PC-9 (cell line): ENCODE results near the gene RXRA.

Experiments used
- EZH2 ChIP-seq: fragments of 200-600 bp; sonication (generic); IDR thresholded peaks from 2 replicates; pipeline ENCODE4 v1.8.0; 2017; ENCODE audit warnings: antibody characterized with exemption, low read depth
- TF ChIP-seq, protein P1 (sequence below): fragments of 200-600 bp; sonication (generic); conservative IDR thresholded peaks from 2 replicates; pipeline ENCODE4 v1.6.1; 2017; ENCODE audit warnings: mixed run types, antibody characterized with exemption, mild to moderate bottlenecking, moderate library complexity

DNA sequence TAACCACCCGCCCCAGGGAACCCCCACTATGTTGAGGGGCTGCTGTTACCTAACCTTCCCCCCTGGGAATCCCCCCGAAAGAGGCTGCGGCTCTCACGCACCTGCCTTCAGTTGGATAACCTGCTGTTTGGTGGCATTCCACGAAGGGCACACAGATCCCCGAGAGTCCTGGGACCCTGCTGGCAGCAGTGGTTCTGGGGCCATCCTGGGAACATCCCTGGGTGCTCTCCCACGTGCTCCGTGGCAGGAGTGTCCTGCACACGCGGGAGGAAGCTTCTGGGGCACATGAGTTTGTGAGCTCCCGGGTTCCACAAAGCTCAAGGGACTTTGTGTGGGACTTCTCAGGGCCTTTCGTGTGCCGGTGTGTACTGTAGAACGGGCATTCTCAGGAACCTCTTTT lies 102.3 kb downstream of the RXRA start:
- TF ChIP-seq, protein P1, sequence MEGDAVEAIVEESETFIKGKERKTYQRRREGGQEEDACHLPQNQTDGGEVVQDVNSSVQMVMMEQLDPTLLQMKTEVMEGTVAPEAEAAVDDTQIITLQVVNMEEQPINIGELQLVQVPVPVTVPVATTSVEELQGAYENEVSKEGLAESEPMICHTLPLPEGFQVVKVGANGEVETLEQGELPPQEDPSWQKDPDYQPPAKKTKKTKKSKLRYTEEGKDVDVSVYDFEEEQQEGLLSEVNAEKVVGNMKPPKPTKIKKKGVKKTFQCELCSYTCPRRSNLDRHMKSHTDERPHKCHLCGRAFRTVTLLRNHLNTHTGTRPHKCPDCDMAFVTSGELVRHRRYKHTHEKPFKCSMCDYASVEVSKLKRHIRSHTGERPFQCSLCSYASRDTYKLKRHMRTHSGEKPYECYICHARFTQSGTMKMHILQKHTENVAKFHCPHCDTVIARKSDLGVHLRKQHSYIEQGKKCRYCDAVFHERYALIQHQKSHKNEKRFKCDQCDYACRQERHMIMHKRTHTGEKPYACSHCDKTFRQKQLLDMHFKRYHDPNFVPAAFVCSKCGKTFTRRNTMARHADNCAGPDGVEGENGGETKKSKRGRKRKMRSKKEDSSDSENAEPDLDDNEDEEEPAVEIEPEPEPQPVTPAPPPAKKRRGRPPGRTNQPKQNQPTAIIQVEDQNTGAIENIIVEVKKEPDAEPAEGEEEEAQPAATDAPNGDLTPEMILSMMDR, result no peak
- TF ChIP-seq EZH2, result no peak
